ENCODE results near the gene CALM3. TPM values are rescaled to one million over a fixed set of nuclear protein-coding genes. Genes with fewer than 3 reads are reported as not detected.

The CALM3 gene
- total and polyA plus RNA-seq, 2 experiments from 2014 or later = 148 to 215 TPM

- Histone ChIP-seq H3K9me2 (ENCODE audit: insufficient read depth) (0 out of 2 replicates have a peak, but pooled peaks cover 3% of the 10 kb centered on the region), H3K4me2 (no peak overlapping the region), H3F3A (replicated peaks; ENCODE audit: low read depth) (no peaks in the 10 kb centered on the region), H3K36me3 (ENCODE audit: insufficient read depth) (no peaks in the 10 kb centered on the region), H3K4me3 (no peak overlapping the region), H3K79me2 (replicated peaks; ENCODE audit: insufficient read depth) (no peaks in the 10 kb centered on the region), H2AFZ (no peak overlapping the region), H3K4me1 (ENCODE audit: insufficient read depth) (no peaks in the 10 kb centered on the region), H3K27ac (ENCODE audit: low read depth) (no peak overlapping the region), H3K27me3 (ENCODE audit: insufficient read depth) (no peaks in the 10 kb centered on the region), H4K20me1 (replicated peaks; ENCODE audit: insufficient read depth) (no peaks in the 10 kb centered on the region)
- no peak for DNase-seq (ENCODE audit: low spot score)
- no peaks in the 10 kb centered on the region for H3K4me1 Mint-ChIP-seq
- H3K4me3 Mint-ChIP-seq = no peak overlapping the region
- H3K9me3 Mint-ChIP-seq = no peaks in the 10 kb centered on the region
- no peak overlapping the region for H3K27ac Mint-ChIP-seq
- TF ChIP-seq ETS1 (IDR thresholded peaks at IDR 0.05) (no peak), EZH2phosphoT487 (IDR thresholded peaks at IDR 0.05; ENCODE audit: unreplicated experiment) (no peak), EZH2 (IDR thresholded peaks at IDR 0.05; ENCODE audit: low read depth, unreplicated experiment) (no peak), POLR2AphosphoS5 (IDR thresholded peaks at IDR 0.05; ENCODE audit: low read depth) (no peak), REST (IDR thresholded peaks at IDR 0.05; ENCODE audit: unreplicated experiment) (no peak), ZNF331 (CRISPR knock-in tag; IDR thresholded peaks at IDR 0.05; ENCODE audit: low read depth) (no peak), ZNF462 (CRISPR knock-in tag; IDR thresholded peaks at IDR 0.05) (no peak), JUNB (IDR thresholded peaks at IDR 0.05; ENCODE audit: unreplicated experiment) (no peak), ZNF114 (CRISPR knock-in tag; IDR thresholded peaks at IDR 0.05) (no peak), CTCF (conservative IDR thresholded peaks at IDR 0.05; ENCODE audit: low read depth in 2 of 2) (no peak), CREB1 (CRISPR knock-in tag; IDR thresholded peaks at IDR 0.05; ENCODE audit: low read depth) (no peak), STAT1 (IDR thresholded peaks at IDR 0.05; ENCODE audit: unreplicated experiment) (no peak), NANOG (IDR thresholded peaks at IDR 0.05; ENCODE audit: borderline replicate concordance) (no peak)
- H3K36me3 Mint-ChIP-seq (ENCODE audit: low read depth) = no peaks in the 10 kb centered on the region
- H3K27me3 Mint-ChIP-seq (ENCODE audit: insufficient read depth, low read depth, poor library complexity) = peaks cover 2% of the 10 kb centered on the region
- ATAC-seq = no peak
Observed at GRCh38 chr19:46585539-46585938, 15.6 kb upstream of the CALM3 start.

All from GM23338 (cell line).